Measurements from ENCODE around the gene ZNF543. TPM values are rescaled to one million over a fixed set of nuclear protein-coding genes. Genes with fewer than 3 reads are reported as not detected.

Gene ZNF543
- total and polyA plus RNA-seq, 2 of the 13 experiments (the other 11 are each of a cell fraction or from before 2014, with no cell fraction given) = 2.1 to 8.9 TPM

DNA sequence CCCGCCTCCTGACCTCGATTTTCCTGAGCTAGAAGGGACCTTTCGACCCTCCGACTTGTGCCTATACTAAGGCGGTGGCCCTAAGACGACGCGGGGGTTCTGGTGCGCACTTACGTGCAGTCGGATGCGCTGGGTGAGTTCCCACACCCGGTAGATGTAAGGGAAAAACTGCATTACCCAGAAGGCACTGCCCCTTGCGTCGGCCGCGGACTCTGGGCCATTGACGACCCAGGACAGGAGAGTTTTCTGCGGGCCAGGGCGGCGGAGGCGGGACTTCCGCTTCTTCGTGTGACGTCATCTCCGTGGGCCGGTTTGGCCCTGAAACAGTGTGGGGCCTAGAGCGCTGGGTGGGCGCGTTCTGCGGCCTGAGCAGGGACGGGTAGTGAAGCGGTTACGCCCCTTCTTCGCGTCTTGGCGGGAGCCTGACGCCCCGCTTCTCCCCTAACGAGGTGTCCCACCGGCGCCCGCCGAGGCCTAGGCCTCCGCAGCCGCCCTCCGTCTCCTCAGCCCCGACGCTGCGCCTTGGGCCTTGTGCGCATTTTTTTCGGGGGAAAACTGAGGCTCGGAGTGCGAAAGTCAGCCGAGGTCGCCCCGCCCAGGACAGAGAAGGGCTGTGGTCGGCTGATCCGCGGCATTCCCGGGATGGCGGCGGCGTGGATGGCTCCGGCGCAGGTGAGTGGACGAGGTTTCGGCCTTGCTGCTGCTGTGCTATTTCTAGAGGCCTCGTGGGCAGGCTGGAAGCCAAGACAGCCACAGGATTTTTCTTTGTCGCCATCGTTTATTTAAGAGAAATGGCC lies 39.9 kb upstream of the ZNF543 start, which contains the start of gene ZNF460 (continued):
- TF ChIP-seq KIAA2018 (CRISPR knock-in tag; IDR thresholded peaks at IDR 0.05; ENCODE audit: borderline replicate concordance) = no peak
- TF ChIP-seq MIER3 (CRISPR knock-in tag; IDR thresholded peaks at IDR 0.05; ENCODE audit: borderline replicate concordance) = peak; percentile 22; the same call in 1 of the 2 replicates
- no peak for TF ChIP-seq ZNF230 (CRISPR knock-in tag; IDR thresholded peaks at IDR 0.05)
- TF ChIP-seq TCF12 (IDR thresholded peaks at IDR 0.05) = no peak
- no peak for TF ChIP-seq TCF12 (CRISPR knock-in tag; IDR thresholded peaks at IDR 0.05)
- TF ChIP-seq ZXDC (CRISPR knock-in tag; IDR thresholded peaks at IDR 0.05) = no peak; the same call in 1 of the 2 replicates
- TF ChIP-seq CC2D1A (CRISPR knock-in tag; IDR thresholded peaks at IDR 0.05) = no peak
- TF ChIP-seq TFDP1 (CRISPR knock-in tag; IDR thresholded peaks at IDR 0.05; ENCODE audit: borderline replicate concordance) = peak; percentile 57; the same call in 1 of the 2 replicates
- TF ChIP-seq PITX1 (CRISPR knock-in tag; IDR thresholded peaks at IDR 0.05) = no peak
- TF ChIP-seq PAXIP1 (CRISPR knock-in tag; conservative IDR thresholded peaks at IDR 0.05) = no peak
- no peak for TF ChIP-seq ZNF839 (CRISPR knock-in tag; IDR thresholded peaks at IDR 0.05; ENCODE audit: borderline replicate concordance)
- TF ChIP-seq GATA4 (IDR thresholded peaks at IDR 0.05; ENCODE audit: borderline replicate concordance, low read depth) = 0 out of 2 replicates have a peak, but pooled peaks have one; percentile 6
- TF ChIP-seq SOX5 (CRISPR knock-in tag; IDR thresholded peaks at IDR 0.05; ENCODE audit: borderline replicate concordance) = no peak
